Osteoblast (primary cell): ENCODE data around the gene RABL3. TPM values are rescaled to one million over a fixed set of nuclear protein-coding genes. Genes with fewer than 3 reads are reported as not detected.

ENCODE experiments used
- DNase-seq: peaks from one replicate; pipeline ENCODE4 v3.0.0; 2011; ENCODE audit warnings: low spot score, mixed read lengths; ENCODE audit not compliant: insufficient read length; ENCODE audit errors: missing footprints
- H2AFZ ChIP-seq: 2 replicates; pipeline ENCODE4 v1.6.0; 2011; ENCODE audit warnings: mild to moderate bottlenecking, low read length
- H3K27ac ChIP-seq: 2 replicates; pipeline ENCODE4 v1.5.1; 2011; ENCODE audit warnings: mild to moderate bottlenecking, low read depth, low read length, moderate library complexity
- H3K27me3 ChIP-seq: 2 replicates; pipeline ENCODE4 v1.6.0; 2012; ENCODE audit warnings: mild to moderate bottlenecking, control low read depth, inconsistent platforms, low read length, moderate library complexity; ENCODE audit not compliant: insufficient read depth
- H3K36me3 ChIP-seq: 2 replicates; pipeline ENCODE4 v1.5.1; 2011; ENCODE audit warnings: mild to moderate bottlenecking, low read length, control low read depth, moderate library complexity; ENCODE audit not compliant: insufficient read depth
- H3K4me1 ChIP-seq: 2 replicates; pipeline ENCODE4 v1.5.1; 2011; ENCODE audit warnings: mild to moderate bottlenecking, low read length, control low read depth, moderate library complexity; ENCODE audit not compliant: insufficient read depth
- H3K4me2 ChIP-seq: 2 replicates; pipeline ENCODE4 v1.6.0; 2011; ENCODE audit warnings: mild to moderate bottlenecking, low read length; ENCODE audit not compliant: insufficient read depth
- H3K4me3 ChIP-seq: fragments of 200-600 bp; sonication (generic); 3 replicates; pipeline ENCODE4 v1.5.1; 2012; ENCODE audit warnings: mild to moderate bottlenecking, low read length, inconsistent platforms; ENCODE audit not compliant: insufficient read depth
- H3K79me2 ChIP-seq: 2 replicates; pipeline ENCODE4 v1.6.0; 2012; ENCODE audit warnings: mild to moderate bottlenecking, low read length, control low read depth, inconsistent platforms; ENCODE audit not compliant: insufficient read depth
- H3K9me3 ChIP-seq: 2 replicates; pipeline ENCODE4 v1.5.1; 2011; ENCODE audit warnings: low read depth, low read length, control low read depth
- H4K20me1 ChIP-seq: 2 replicates; pipeline ENCODE4 v1.6.0; 2012; ENCODE audit warnings: mild to moderate bottlenecking, low read length, control low read depth; ENCODE audit not compliant: insufficient read depth
- total RNA-seq: library from RNA; depleted of rRNA; stranded (reverse); fragments of >200 nt; gene quantifications from 2 replicates; pipeline ENCODE4 v1.2.3, GENCODE V29; 2012
- TF ChIP-seq, protein P1 (sequence below): IDR thresholded peaks from 2 replicates; pipeline ENCODE4 v1.5.1; 2011; ENCODE audit warnings: mild to moderate bottlenecking, low read depth, low read length, moderate library complexity; ENCODE audit errors: extremely low read depth

The RABL3 gene
- total RNA-seq, 1 donor, result 15.2 TPM

DNA sequence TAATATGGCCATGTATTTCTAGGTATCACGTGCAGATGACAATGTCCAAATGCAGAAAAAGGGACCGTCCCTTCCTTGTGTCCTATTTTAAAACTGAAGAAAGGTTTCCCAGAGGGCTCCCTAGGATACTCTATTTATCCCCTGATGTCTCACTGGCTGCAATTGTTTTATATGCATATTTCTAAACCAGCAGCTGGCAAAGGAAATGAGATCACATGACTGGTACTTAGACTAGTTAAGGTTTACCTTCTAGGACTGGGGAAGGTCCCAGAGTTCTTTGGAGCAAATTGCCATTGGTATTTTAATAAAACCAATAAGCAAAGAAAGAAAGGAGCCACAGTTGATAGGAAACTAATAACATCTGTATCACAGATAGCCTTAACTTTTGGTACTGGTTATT is 29.8 kb upstream of the RABL3 start:
- Histone ChIP-seq H3K27me3 (no peaks in the 10 kb centered on the region), H3K4me3 (no peak overlapping the region), H3K79me2 (peaks cover 23% of the 10 kb centered on the region), H3K36me3 (peaks cover 9% of the 10 kb centered on the region), H3K27ac (no peak overlapping the region), H2AFZ (no peak overlapping the region), H3K4me2 (no peak overlapping the region), H4K20me1 (no peaks in the 10 kb centered on the region), H3K9me3 (no peaks in the 10 kb centered on the region), H3K4me1 (peaks cover 8% of the 10 kb centered on the region)
- DNase-seq, result no peak
- TF ChIP-seq, protein P1, sequence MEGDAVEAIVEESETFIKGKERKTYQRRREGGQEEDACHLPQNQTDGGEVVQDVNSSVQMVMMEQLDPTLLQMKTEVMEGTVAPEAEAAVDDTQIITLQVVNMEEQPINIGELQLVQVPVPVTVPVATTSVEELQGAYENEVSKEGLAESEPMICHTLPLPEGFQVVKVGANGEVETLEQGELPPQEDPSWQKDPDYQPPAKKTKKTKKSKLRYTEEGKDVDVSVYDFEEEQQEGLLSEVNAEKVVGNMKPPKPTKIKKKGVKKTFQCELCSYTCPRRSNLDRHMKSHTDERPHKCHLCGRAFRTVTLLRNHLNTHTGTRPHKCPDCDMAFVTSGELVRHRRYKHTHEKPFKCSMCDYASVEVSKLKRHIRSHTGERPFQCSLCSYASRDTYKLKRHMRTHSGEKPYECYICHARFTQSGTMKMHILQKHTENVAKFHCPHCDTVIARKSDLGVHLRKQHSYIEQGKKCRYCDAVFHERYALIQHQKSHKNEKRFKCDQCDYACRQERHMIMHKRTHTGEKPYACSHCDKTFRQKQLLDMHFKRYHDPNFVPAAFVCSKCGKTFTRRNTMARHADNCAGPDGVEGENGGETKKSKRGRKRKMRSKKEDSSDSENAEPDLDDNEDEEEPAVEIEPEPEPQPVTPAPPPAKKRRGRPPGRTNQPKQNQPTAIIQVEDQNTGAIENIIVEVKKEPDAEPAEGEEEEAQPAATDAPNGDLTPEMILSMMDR, result no peak

- Histone ChIP-seq H3K4me3 (no peak overlapping the region), H4K20me1 (no peaks in the 10 kb centered on the region), H3K27me3 (no peaks in the 10 kb centered on the region), H2AFZ (no peak overlapping the region), H3K27ac (no peak overlapping the region), H3K79me2 (peaks cover 32% of the 10 kb centered on the region), H3K9me3 (no peaks in the 10 kb centered on the region), H3K4me2 (no peak overlapping the region), H3K4me1 (peaks cover 13% of the 10 kb centered on the region), H3K36me3 (no peaks in the 10 kb centered on the region)
- TF ChIP-seq, protein P1, result no peak
- no peak for DNase-seq
These were observed 28.6 kb upstream of the RABL3 start for GRCh38 chr3:120770891-120771290.

DNA sequence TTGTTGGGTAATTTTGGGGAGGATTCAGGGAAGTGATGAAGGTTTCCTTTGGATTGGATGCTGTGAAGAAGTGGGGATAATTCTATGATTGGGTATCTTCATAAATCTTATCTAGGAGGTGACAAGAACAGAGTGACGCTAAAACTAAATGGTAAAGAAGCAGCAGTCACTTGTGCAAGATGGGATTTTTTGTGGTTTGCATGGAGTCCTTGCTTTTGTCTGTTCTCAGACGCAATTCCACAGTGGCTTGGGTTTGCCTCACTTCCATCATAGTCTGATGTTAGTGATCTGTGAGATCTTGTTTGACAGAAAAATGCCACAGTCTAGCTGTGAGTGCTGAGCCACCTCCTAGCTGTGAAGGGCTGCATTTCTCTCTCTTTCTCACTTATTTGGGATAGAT is 27.1 kb upstream of the RABL3 start:
- Histone ChIP-seq H3K9me3 (no peaks in the 10 kb centered on the region), H3K27ac (no peak overlapping the region), H2AFZ (no peak overlapping the region), H3K79me2 (peaks cover 41% of the 10 kb centered on the region), H3K4me3 (no peak overlapping the region), H3K4me2 (no peak overlapping the region), H3K27me3 (no peaks in the 10 kb centered on the region), H3K36me3 (no peaks in the 10 kb centered on the region), H4K20me1 (no peaks in the 10 kb centered on the region), H3K4me1 (peaks cover 13% of the 10 kb centered on the region)
- TF ChIP-seq, protein P1, result no peak
- DNase-seq, result no peak

GRCh38 chr3:120767106-120767505 is 24.8 kb upstream of the RABL3 start:
- no peak overlapping the region for H3K4me3 ChIP-seq
- H4K20me1 ChIP-seq, result no peaks in the 10 kb centered on the region
- TF ChIP-seq, protein P1, result no peak
- H3K4me1 ChIP-seq, result peaks cover 10% of the 10 kb centered on the region
- no peak overlapping the region for H3K27ac ChIP-seq
- H3K27me3 ChIP-seq, result no peaks in the 10 kb centered on the region
- H3K9me3 ChIP-seq, result no peaks in the 10 kb centered on the region
- no peak for DNase-seq
- peaks cover 59% of the 10 kb centered on the region for H3K79me2 ChIP-seq
- H2AFZ ChIP-seq, result no peak overlapping the region
- H3K36me3 ChIP-seq, result no peaks in the 10 kb centered on the region
- no peak overlapping the region for H3K4me2 ChIP-seq
